H1 (cell line): Measurements from ENCODE around the gene SPRYD3. TPM values are rescaled to one million over a fixed set of nuclear protein-coding genes. Genes with fewer than 3 reads are reported as not detected.

ENCODE experiments used
- CHD7 ChIP-seq: fragments of 300-600 bp; sonication (generic); IDR thresholded peaks from 2 replicates; pipeline ENCODE4 v1.7.1; 2012; ENCODE audit warnings: low read length, moderate library complexity, mild to moderate bottlenecking, inconsistent platforms; ENCODE audit not compliant: insufficient replicate concordance
- CTCF ChIP-seq, 3 experiments: IDR thresholded peaks; 1 replicate in 2 of 3; 2 replicates in 1 of 3; pipeline versions ENCODE4 v1.5.1 to v1.6.1; 2011; ENCODE audit warnings: low read length in 3 of 3, mild to moderate bottlenecking in 3 of 3, inconsistent platforms in 2 of 3, low read depth in 1 of 3, moderate library complexity in 1 of 3; ENCODE audit not compliant: insufficient read depth in 1 of 3; ENCODE audit errors: control extremely low read depth in 1 of 3
- EGR1 ChIP-seq: IDR thresholded peaks from 2 replicates; pipeline ENCODE4 v1.6.1; 2011; ENCODE audit warnings: low read depth, low read length, borderline replicate concordance
- KDM4A ChIP-seq: IDR thresholded peaks from one replicate; pipeline ENCODE4 v1.7.1; 2012; ENCODE audit warnings: low read depth, mild to moderate bottlenecking, moderate library complexity, low read length, inconsistent platforms; ENCODE audit not compliant: severe bottlenecking
- KDM5A ChIP-seq: fragments of 200-600 bp; IDR thresholded peaks from 2 replicates; pipeline ENCODE4 v1.7.1; 2012; ENCODE audit warnings: mild to moderate bottlenecking, low read length, inconsistent platforms, mixed read lengths
- POLR2AphosphoS5 ChIP-seq: IDR thresholded peaks from 2 replicates; pipeline ENCODE4 v1.6.1; 2011; ENCODE audit warnings: low read depth, low read length
- RFX5 ChIP-seq: IDR thresholded peaks from 2 replicates; pipeline ENCODE4 v1.6.1; 2011; ENCODE audit warnings: low read depth, low read length, improper control_type of control experiment, borderline replicate concordance
- SIN3A ChIP-seq, 2 experiments: IDR thresholded peaks in 1 of 2; conservative IDR thresholded peaks in 1 of 2; 2 replicates each; pipeline ENCODE4 v1.6.1; 2011 to 2012; ENCODE audit warnings: low read length in 2 of 2, improper control_type of control experiment in 1 of 2, low read depth in 1 of 2, mild to moderate bottlenecking in 1 of 2
- polyA plus RNA-seq, 7 experiments: library from polyadenylated mRNA; depleted of rRNA in 3 of 7; stranded (reverse) in 5 of 7; unstranded in 2 of 7; fragments of >200 nt in 5 of 7; fragments of 200-250 nt in 2 of 7; gene quantifications; 1 replicate in 5 of 7; 2 replicates in 1 of 7; 4 replicates in 1 of 7; pipeline versions ENCODE4 v1.2.1 to v1.2.3, GENCODE V29; 2011 to 2013; ENCODE audit warnings: missing spikeins in 2 of 7, mixed read lengths in 2 of 7
- total RNA-seq: library from RNA; stranded (reverse); fragmentation: NEBNext Ultra II Directional; extraction: Animal tissue kit (Norgen Biotek cat#: 25700); gene quantifications from 2 replicates; pipeline ENCODE4 v1.2.1, GENCODE V29; 2021

SPRYD3 gene
- total and polyA plus RNA-seq, 2 of the 8 experiments (the other 6 are each of a cell fraction or from before 2014, with no cell fraction given) = 6.8 to 8.0 TPM

GRCh38 chr12:53048780-53049401, 30.3 kb downstream of the SPRYD3 start (continued):
- TF ChIP-seq CHD7 (no peak), POLR2AphosphoS5 (no peak), SIN3A (conservative IDR thresholded peaks at IDR 0.05 in 1 of 2, IDR thresholded peaks at IDR 0.05 in 1 of 2; ENCODE audit: low read depth in 1 of 2, low read length in 2 of 2) (peak; percentile 99), CTCF (IDR thresholded peaks at IDR 0.05; ENCODE audit: control extremely low read depth in 1 of 3, insufficient read depth in 1 of 3, low read depth in 1 of 3, low read length in 3 of 3) (no peak), KDM5A (no peak), RFX5 (no peak), KDM4A (no peak), EGR1 (no peak)
